Left ventricle myocardium superior (tissue), 1 donor: ENCODE data around the gene RAN. TPM values are rescaled to one million over a fixed set of nuclear protein-coding genes. Genes with fewer than 3 reads are reported as not detected.
A peak's percentile ranks its signal among the peaks of the same experiment; 100 is the strongest.

Experiments
- ATAC-seq: fragments of 200-7000 bp; cut with Tn5 transposase; one replicate; pipeline ENCODE4 v1.9.1; 2020; ENCODE audit warnings: mild to moderate bottlenecking, moderate library complexity
- DNase-seq: peaks from one replicate; pipeline ENCODE4 v3.0.0-alpha.2; 2020
- intact Hi-C: fragments of 100-400 bp; cut with micrococcal nuclease; formaldehyde crosslinking; loops from one replicate; pipeline ENCODE4 v1.11.0; 2022
- total RNA-seq: library from RNA; stranded (reverse); fragmentation: NEBNext Ultra II Directional; extraction: Animal tissue kit (Norgen Biotek cat#: 25700); gene quantifications from one replicate; pipeline ENCODE4 v1.2.1, GENCODE V29; 2021
- donor health status: DM: no; HTN: yes; CAD: no; lungs with severe emphysema.

The RAN gene
- total RNA-seq, 1 donor from 2014 or later: 248 TPM

- intact Hi-C loops: loop anchor here (10.0 kb wide), 1 partner anchor 675 kb away; no protein-coding TSS in a partner anchor
- DNase-seq (no peak), ATAC-seq (no peak)
These were observed 48.3 kb downstream of the RAN start for GRCh38 chr12:130920119-130920703.

- intact Hi-C loops: loop anchor here (10.0 kb wide), 1 partner anchor 674 kb away; no protein-coding TSS in a partner anchor
- ATAC-seq (peak; percentile 82), DNase-seq (peak; percentile 79)
These were observed 49.0 kb downstream of the RAN start for GRCh38 chr12:130920723-130921381.

- intact Hi-C loops: loop anchor here (10.0 kb wide), 1 partner anchor 672 kb away; no protein-coding TSS in a partner anchor
- no peak for DNase-seq
- ATAC-seq: peak; percentile 68
These were observed 50.7 kb downstream of the RAN start for GRCh38 chr12:130922511-130922953.

- intact Hi-C loops: loop anchor here (10.0 kb wide), 1 partner anchor 670 kb away; no protein-coding TSS in a partner anchor
- DNase-seq (no peak), ATAC-seq (no peak)
These were observed 53.2 kb downstream of the RAN start for GRCh38 chr12:130924966-130925665.

- intact Hi-C loops: loop anchor here (10.0 kb wide), 1 partner anchor 669 kb away; no protein-coding TSS in a partner anchor
- no peak for DNase-seq
- no peak for ATAC-seq
These were observed 53.8 kb downstream of the RAN start for GRCh38 chr12:130925666-130926015.

Other genes with a start within 250 kb of the RAN start
- 0.40 TPM for gene RIMBP2, start 155.8 kb upstream of the RAN start, total RNA-seq
- 12.1 TPM for gene STX2, start 32.8 kb upstream of the RAN start, total RNA-seq
- gene ADGRD1, start 81.8 kb downstream of the RAN start, total RNA-seq: 83.6 TPM